Skeletal muscle satellite cell (primary cell): Measurements from ENCODE around the gene FGFR1OP2.
"Not testable (repeated sequence)": the region's sequence is repeated elsewhere in the genome, so short reads cannot be mapped to it uniquely, and the experiment has no call there.

Experiments used
- H3K27me3 ChIP-seq: 2 replicates; pipeline ENCODE4 v1.7.0; 2013; ENCODE audit warnings: low read length; ENCODE audit not compliant: control insufficient read depth, insufficient read depth
- H3K36me3 ChIP-seq: 2 replicates; pipeline ENCODE4 v1.7.0; 2013; ENCODE audit warnings: mild to moderate bottlenecking, control low read depth, low read length; ENCODE audit not compliant: insufficient read depth
- H3K4me1 ChIP-seq: 2 replicates; pipeline ENCODE4 v1.7.0; 2013; ENCODE audit warnings: low read length; ENCODE audit not compliant: control insufficient read depth, insufficient read depth
- H3K4me2 ChIP-seq: 2 replicates; pipeline ENCODE4 v1.7.0; 2013; ENCODE audit warnings: mild to moderate bottlenecking, low read length
- H3K4me3 ChIP-seq: 2 replicates; pipeline ENCODE4 v1.7.0; 2013; ENCODE audit warnings: low read length
- H3K9ac ChIP-seq: 2 replicates; pipeline ENCODE4 v1.7.0; 2013; ENCODE audit warnings: mild to moderate bottlenecking, low read depth, low read length, moderate library complexity
- H3K9me3 ChIP-seq: replicated peaks from 2 replicates; pipeline ENCODE4 v1.7.0; 2013; ENCODE audit warnings: mild to moderate bottlenecking, control low read depth, low read length

FGFR1OP2 gene

GRCh38 chr12:26953447-26953846, 15.2 kb downstream of the FGFR1OP2 start:
- Histone ChIP-seq H3K9me3 (no peaks in the 10 kb centered on the region), H3K4me2 (no peak overlapping the region), H3K36me3 (peaks cover 21% of the 10 kb centered on the region), H3K4me3 (no peak overlapping the region), H3K4me1 (no peaks in the 10 kb centered on the region), H3K9ac (no peak overlapping the region), H3K27me3 (no peaks in the 10 kb centered on the region)

- no peak overlapping the region for H3K9ac ChIP-seq
- H3K4me1 ChIP-seq: no peaks in the 10 kb centered on the region
- no peaks in the 10 kb centered on the region for H3K9me3 ChIP-seq
- H3K4me3 ChIP-seq: no peak overlapping the region
- peaks cover 21% of the 10 kb centered on the region for H3K36me3 ChIP-seq
- no peak overlapping the region for H3K4me2 ChIP-seq
- no peaks in the 10 kb centered on the region for H3K27me3 ChIP-seq
Observed at GRCh38 chr12:26954027-26954426, 15.8 kb downstream of the FGFR1OP2 start.

GRCh38 chr12:26961391-26961790, 23.1 kb downstream of the FGFR1OP2 start:
- not testable (repeated sequence) for H3K9me3 ChIP-seq, H3K27me3 ChIP-seq, H3K4me1 ChIP-seq, H3K9ac ChIP-seq, H3K4me3 ChIP-seq, H3K4me2 ChIP-seq
- peaks cover 49% of the 10 kb centered on the region for H3K36me3 ChIP-seq

DNA sequence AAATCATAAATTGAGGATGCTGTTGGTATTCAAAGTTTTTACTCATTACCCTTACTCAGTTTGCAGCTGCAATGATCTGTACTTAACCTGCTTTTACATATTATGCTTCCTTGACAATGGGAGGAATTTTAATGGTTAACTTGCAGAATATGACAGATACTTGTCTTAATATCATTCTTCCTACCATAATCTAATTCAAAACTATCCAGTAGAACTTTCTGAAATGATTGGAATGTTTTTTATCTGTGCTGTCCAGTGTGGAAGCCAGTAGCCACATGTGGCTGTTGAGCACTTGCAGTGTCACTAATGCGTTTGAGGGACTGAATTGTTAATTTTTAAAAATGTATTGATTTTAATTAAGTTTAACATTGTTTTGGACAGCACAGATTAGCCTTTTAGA, 23.5 kb downstream of the FGFR1OP2 start:
- Histone ChIP-seq H3K36me3 (peaks cover 47% of the 10 kb centered on the region), H3K9ac (no peak overlapping the region), H3K27me3 (no peaks in the 10 kb centered on the region), H3K4me1 (no peaks in the 10 kb centered on the region), H3K4me3 (no peak overlapping the region), H3K9me3 (no peaks in the 10 kb centered on the region), H3K4me2 (no peak overlapping the region)

DNA sequence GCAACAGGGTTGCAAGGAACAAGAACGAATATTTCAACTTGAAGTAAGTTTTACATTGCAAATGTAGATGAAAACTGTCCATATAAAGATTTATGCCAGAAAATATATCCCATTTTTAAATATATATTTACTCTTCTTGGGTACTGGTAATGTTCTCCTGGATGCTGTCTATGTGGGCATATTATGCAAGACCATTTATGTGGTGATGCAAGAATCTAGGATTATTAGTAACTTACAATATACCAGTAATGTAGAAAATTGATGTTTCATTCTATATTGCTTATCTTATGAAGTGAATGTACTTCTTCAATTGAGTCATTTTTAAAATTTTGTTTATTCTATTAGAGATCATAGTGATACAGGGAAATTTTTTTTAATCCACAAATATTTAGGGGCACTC, 25.1 kb downstream of the FGFR1OP2 start:
- Histone ChIP-seq H3K9me3 (no peaks in the 10 kb centered on the region), H3K36me3 (peaks cover 33% of the 10 kb centered on the region)

DNA sequence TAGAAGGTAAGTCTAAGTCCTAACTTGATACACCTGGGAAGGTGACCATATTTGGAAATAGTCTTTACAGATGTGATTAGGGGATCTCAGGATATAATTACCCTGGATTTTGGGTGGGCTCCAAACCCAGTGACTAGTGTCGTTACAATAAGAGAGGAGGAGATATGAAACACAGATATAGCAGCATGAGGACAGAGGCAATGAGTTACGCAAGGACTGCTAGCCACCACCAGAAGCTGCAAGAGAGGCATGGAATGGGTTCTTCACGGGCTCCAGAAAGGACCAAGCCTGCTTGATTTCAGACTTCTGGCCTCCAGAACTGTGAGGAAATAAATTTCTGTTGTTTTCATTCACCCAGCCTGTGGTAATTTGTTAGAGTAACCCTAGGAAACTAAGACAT, 28.6 kb downstream of the FGFR1OP2 start:
- Histone ChIP-seq H3K4me2 (no peak overlapping the region), H3K27me3 (no peaks in the 10 kb centered on the region), H3K4me1 (no peaks in the 10 kb centered on the region), H3K9ac (no peak overlapping the region), H3K4me3 (no peak overlapping the region), H3K9me3 (no peaks in the 10 kb centered on the region), H3K36me3 (peaks cover 25% of the 10 kb centered on the region)

More for the DNA sequence above, 25.1 kb downstream of the FGFR1OP2 start:
- no peak overlapping the region for H3K4me2 ChIP-seq
- H3K9ac ChIP-seq: no peak overlapping the region
- H3K27me3 ChIP-seq: no peaks in the 10 kb centered on the region
- H3K4me1 ChIP-seq: no peaks in the 10 kb centered on the region
- H3K4me3 ChIP-seq: no peak overlapping the region

- Histone ChIP-seq H3K4me3 (no peak overlapping the region), H3K9ac (no peak overlapping the region), H3K27me3 (no peaks in the 10 kb centered on the region), H3K9me3 (no peaks in the 10 kb centered on the region), H3K4me2 (no peak overlapping the region), H3K36me3 (peaks cover 16% of the 10 kb centered on the region), H3K4me1 (no peaks in the 10 kb centered on the region)
Observed at GRCh38 chr12:26970136-26970535, 31.9 kb downstream of the FGFR1OP2 start.

GRCh38 chr12:26971963-26972362, 33.7 kb downstream of the FGFR1OP2 start:
- Histone ChIP-seq H3K36me3 (peaks cover 12% of the 10 kb centered on the region), H3K4me2 (no peak overlapping the region), H3K9ac (no peak overlapping the region)

GRCh38 chr12:26976687-26977086, 38.4 kb downstream of the FGFR1OP2 start:
- Histone ChIP-seq H3K9ac (no peak overlapping the region), H3K4me1 (no peaks in the 10 kb centered on the region), H3K4me3 (no peak overlapping the region), H3K36me3 (peaks cover 7% of the 10 kb centered on the region), H3K4me2 (no peak overlapping the region), H3K9me3 (no peaks in the 10 kb centered on the region), H3K27me3 (no peaks in the 10 kb centered on the region)

More at GRCh38 chr12:26971963-26972362, 33.7 kb downstream of the FGFR1OP2 start:
- H3K9me3 ChIP-seq: no peaks in the 10 kb centered on the region
- no peaks in the 10 kb centered on the region for H3K27me3 ChIP-seq
- no peak overlapping the region for H3K4me3 ChIP-seq
- H3K4me1 ChIP-seq: no peaks in the 10 kb centered on the region

DNA sequence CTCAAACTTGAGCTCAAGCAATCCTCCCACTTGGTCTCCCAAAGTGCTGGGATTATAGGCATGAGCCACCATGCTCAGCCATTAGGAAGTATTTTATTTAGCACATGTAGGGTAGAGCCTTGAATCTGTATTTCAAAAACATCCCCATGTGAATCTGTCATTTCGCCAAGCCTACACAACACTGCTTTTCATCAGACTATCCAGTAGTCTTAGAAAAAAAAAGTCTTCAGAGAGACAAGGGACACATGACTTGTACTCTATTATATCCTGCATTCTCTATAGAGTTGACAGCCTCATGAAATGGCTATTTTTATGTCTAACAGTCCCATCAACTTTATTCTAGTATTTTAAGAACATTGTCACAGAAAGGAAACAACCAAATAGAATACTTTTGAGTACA, 40.5 kb downstream of the FGFR1OP2 start:
- Histone ChIP-seq H3K4me1 (no peaks in the 10 kb centered on the region), H3K4me3 (no peak overlapping the region), H3K9me3 (no peaks in the 10 kb centered on the region), H3K27me3 (no peaks in the 10 kb centered on the region), H3K9ac (no peak overlapping the region), H3K36me3 (no peaks in the 10 kb centered on the region), H3K4me2 (no peak overlapping the region)

GRCh38 chr12:26979733-26980132, 41.5 kb downstream of the FGFR1OP2 start:
- Histone ChIP-seq H3K27me3 (no peaks in the 10 kb centered on the region), H3K9ac (no peak overlapping the region), H3K4me1 (no peaks in the 10 kb centered on the region), H3K36me3 (no peaks in the 10 kb centered on the region), H3K4me3 (no peak overlapping the region), H3K4me2 (no peak overlapping the region), H3K9me3 (no peaks in the 10 kb centered on the region)

DNA sequence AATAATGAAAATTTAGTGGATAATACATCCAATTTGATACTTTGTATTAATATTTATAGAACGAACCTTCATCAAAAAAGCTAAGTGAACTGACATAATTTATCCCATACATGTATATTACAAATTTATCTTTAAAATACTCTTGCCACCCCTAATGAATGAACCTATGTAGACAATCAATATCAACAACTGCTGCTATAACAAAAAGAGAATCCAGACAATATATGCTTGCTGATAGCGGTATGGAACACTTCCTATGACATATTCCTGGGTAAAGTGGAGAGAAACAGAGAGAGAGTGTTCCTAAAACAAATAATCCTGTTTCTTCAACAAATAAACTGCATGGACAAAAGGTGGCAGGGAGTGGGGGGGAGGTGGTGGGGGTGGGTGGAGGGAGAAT, 44.6 kb downstream of the FGFR1OP2 start:
- Histone ChIP-seq H3K4me2 (no peak overlapping the region), H3K4me1 (no peaks in the 10 kb centered on the region), H3K9me3 (no peaks in the 10 kb centered on the region), H3K27me3 (no peaks in the 10 kb centered on the region), H3K4me3 (no peak overlapping the region), H3K36me3 (no peaks in the 10 kb centered on the region), H3K9ac (no peak overlapping the region)
